Measurements from ENCODE around the gene C12orf56.
A peak's percentile ranks its signal among the peaks of the same experiment; 100 is the strongest.
"Not testable (repeated sequence)": the region's sequence is repeated elsewhere in the genome, so short reads cannot be mapped to it uniquely, and the experiment has no call there.

C12orf56 gene

DNA sequence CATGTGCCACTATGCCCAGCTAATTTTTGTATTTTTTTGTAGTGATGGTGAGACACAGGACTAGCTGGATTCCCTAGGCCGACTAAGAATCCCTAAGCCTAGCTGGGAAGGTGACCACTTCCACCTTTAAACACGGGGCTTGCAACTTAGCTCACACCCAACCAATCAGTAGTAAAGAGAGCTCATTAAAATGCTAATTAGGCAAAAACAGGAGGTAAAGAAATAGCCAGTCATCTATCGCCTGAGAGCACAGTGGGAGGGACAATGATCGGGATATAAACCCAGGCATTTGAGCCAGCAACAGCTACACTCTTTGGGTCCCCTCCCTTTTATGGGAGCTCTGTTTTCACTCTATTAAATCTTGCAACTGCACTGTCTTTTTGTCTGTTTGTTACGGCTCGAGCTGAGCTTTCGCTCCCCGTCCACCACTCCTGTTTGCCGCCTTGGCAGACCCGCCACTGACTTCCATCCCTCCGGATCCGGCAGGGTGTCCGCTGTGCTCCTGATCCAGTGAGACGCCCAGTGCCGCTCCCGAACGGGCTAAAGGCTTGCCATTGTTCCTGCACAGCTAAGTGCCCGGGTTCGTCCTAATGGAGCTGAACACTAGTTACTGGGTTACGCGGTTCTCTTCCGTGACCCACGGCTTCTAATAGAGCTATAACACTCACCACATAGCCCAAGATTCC is 70.9 kb downstream of the C12orf56 start:
- H2AFZ ChIP-seq (ENCODE audit: insufficient read depth, low read length, poor library complexity); H2AK5ac ChIP-seq (ENCODE audit: low read length); H3K4ac ChIP-seq (ENCODE audit: low read depth, low read length); H3K4me3 ChIP-seq (ENCODE audit: low read depth, low read length); H3K79me2 ChIP-seq (ENCODE audit: control insufficient read depth, insufficient read depth, low read length, poor library complexity); H2BK5ac ChIP-seq (ENCODE audit: low read depth, low read length, poor library complexity); H2BK12ac ChIP-seq (ENCODE audit: low read length); H3K79me1 ChIP-seq (ENCODE audit: low read length); H3K4me2 ChIP-seq (ENCODE audit: low read length); DNase-seq; H3K36me3 ChIP-seq (ENCODE audit: control insufficient read depth in 1 of 2, insufficient read depth in 2 of 2, low read length in 2 of 2); H3K14ac ChIP-seq (ENCODE audit: low read length); H2BK120ac ChIP-seq (ENCODE audit: insufficient read depth, low read length, poor library complexity); H3K4me1 ChIP-seq (ENCODE audit: control insufficient read depth in 1 of 2, insufficient read depth in 2 of 2, low read length in 2 of 2); H3K9ac ChIP-seq (ENCODE audit: low read length); H3K27me3 ChIP-seq (ENCODE audit: insufficient read depth, low read length); H3K27ac ChIP-seq (ENCODE audit: low read depth, low read length); H3K23ac ChIP-seq (ENCODE audit: low read length); H4K91ac ChIP-seq (ENCODE audit: low read depth, low read length); H4K8ac ChIP-seq (ENCODE audit: low read depth, low read length); H4K12ac ChIP-seq (ENCODE audit: low read depth, low read length); H3K18ac ChIP-seq (ENCODE audit: low read length); H3K9me3 ChIP-seq (ENCODE audit: insufficient read depth, low read depth, low read length): not testable (repeated sequence)
- no CpG with 5 or more reads among the region's 23 CpGs for WGBS (ENCODE audit: extremely low coverage, insufficient coverage, insufficient read length)

DNA sequence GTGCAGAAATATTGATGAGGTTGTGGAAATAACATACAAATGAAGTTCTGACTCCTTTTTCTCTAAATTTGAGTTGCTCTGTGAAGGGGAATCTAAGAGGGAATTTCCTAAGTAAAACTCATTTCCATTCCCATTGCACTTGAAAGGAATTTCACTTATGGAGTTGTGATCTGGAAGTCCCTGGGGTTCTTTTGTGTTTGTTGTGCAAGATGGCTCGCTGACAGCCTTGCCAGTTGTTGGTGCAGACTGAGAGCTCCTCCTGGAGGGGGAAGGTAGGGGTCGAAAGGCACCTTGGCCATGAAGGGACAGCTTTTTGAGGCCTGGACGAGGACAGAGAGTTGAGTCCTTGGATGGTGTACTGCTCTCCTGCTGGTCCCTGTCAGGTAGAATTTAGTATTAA is 72.0 kb downstream of the C12orf56 start:
- Histone ChIP-seq H3K79me2 (ENCODE audit: control insufficient read depth, insufficient read depth, low read length, poor library complexity) (no peaks in the 10 kb centered on the region), H3K79me1 (ENCODE audit: low read length) (no peaks in the 10 kb centered on the region), H3K4me3 (ENCODE audit: low read depth, low read length) (no peak overlapping the region), H3K9ac (ENCODE audit: low read length) (no peak overlapping the region), H3K4me2 (ENCODE audit: low read length) (no peak overlapping the region), H4K91ac (ENCODE audit: low read depth, low read length) (no peak overlapping the region), H3K4me1 (ENCODE audit: control insufficient read depth in 1 of 2, insufficient read depth in 2 of 2, low read length in 2 of 2) (no peaks in the 10 kb centered on the region), H3K18ac (ENCODE audit: low read length) (no peak overlapping the region), H3K27ac (ENCODE audit: low read depth, low read length) (no peak overlapping the region), H2BK12ac (ENCODE audit: low read length) (no peak overlapping the region), H3K36me3 (ENCODE audit: control insufficient read depth in 1 of 2, insufficient read depth in 2 of 2, low read length in 2 of 2) (no peaks in the 10 kb centered on the region), H3K14ac (ENCODE audit: low read length) (no peak overlapping the region), H3K27me3 (ENCODE audit: insufficient read depth, low read length) (no peaks in the 10 kb centered on the region), H2BK5ac (ENCODE audit: low read depth, low read length, poor library complexity) (no peak overlapping the region), H2AK5ac (ENCODE audit: low read length) (no peak overlapping the region), H4K8ac (ENCODE audit: low read depth, low read length) (no peak overlapping the region), H2BK120ac (ENCODE audit: insufficient read depth, low read length, poor library complexity) (no peak overlapping the region), H3K23ac (ENCODE audit: low read length) (no peak overlapping the region), H4K12ac (ENCODE audit: low read depth, low read length) (no peak overlapping the region), H3K4ac (ENCODE audit: low read depth, low read length) (no peak overlapping the region), H3K9me3 (ENCODE audit: insufficient read depth, low read depth, low read length) (no peaks in the 10 kb centered on the region), H2AFZ (ENCODE audit: insufficient read depth, low read length, poor library complexity) (no peak overlapping the region)
- WGBS (ENCODE audit: extremely low coverage, insufficient coverage, insufficient read length): no CpG with 5 or more reads among the region's 3 CpGs
- DNase-seq: peak; percentile 16 to 36

DNA sequence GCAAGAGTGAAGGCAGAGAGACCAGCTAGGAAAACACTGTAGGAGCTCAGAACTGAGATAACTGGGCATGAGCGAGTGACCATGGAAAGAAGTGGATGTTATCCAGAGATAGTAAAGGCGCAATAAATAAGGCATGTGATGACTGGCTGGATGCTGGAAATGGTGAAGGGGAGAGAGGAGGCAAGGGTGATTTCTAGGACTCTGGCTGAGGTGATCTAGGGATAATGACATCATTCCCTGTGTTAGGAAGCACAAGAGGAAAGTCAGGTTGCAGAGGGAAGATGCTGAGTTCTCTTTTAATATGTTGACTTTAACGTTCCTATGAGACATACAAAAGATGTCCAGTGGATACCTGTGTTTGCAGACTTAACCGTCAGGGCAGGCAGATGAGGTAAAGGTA is 78.7 kb downstream of the C12orf56 start:
- no peak overlapping the region for H3K4me3 ChIP-seq (ENCODE audit: low read depth, low read length)
- H3K27ac ChIP-seq (ENCODE audit: low read depth, low read length): no peak overlapping the region
- no peak overlapping the region for H3K9ac ChIP-seq (ENCODE audit: low read length)
- H3K14ac ChIP-seq (ENCODE audit: low read length): no peak overlapping the region
- H4K8ac ChIP-seq (ENCODE audit: low read depth, low read length): no peak overlapping the region
- no peak overlapping the region for H2BK120ac ChIP-seq (ENCODE audit: insufficient read depth, low read length, poor library complexity)
- H2BK5ac ChIP-seq (ENCODE audit: low read depth, low read length, poor library complexity): no peak overlapping the region
- H3K79me2 ChIP-seq (ENCODE audit: control insufficient read depth, insufficient read depth, low read length, poor library complexity): no peaks in the 10 kb centered on the region
- DNase-seq: no peak
- no peak overlapping the region for H2AK5ac ChIP-seq (ENCODE audit: low read length)
- no peak overlapping the region for H2AFZ ChIP-seq (ENCODE audit: insufficient read depth, low read length, poor library complexity)
- no peaks in the 10 kb centered on the region for H3K4me1 ChIP-seq (ENCODE audit: control insufficient read depth in 1 of 2, insufficient read depth in 2 of 2, low read length in 2 of 2)
- H4K12ac ChIP-seq (ENCODE audit: low read depth, low read length): no peak overlapping the region
- no peaks in the 10 kb centered on the region for H3K9me3 ChIP-seq (ENCODE audit: insufficient read depth, low read depth, low read length)
- no CpG with 5 or more reads among the region's 4 CpGs for WGBS (ENCODE audit: extremely low coverage, insufficient coverage, insufficient read length)
- no peaks in the 10 kb centered on the region for H3K79me1 ChIP-seq (ENCODE audit: low read length)
- H3K4ac ChIP-seq (ENCODE audit: low read depth, low read length): no peak overlapping the region
- H3K18ac ChIP-seq (ENCODE audit: low read length): no peak overlapping the region
- no peak overlapping the region for H3K23ac ChIP-seq (ENCODE audit: low read length)
- no peaks in the 10 kb centered on the region for H3K36me3 ChIP-seq (ENCODE audit: control insufficient read depth in 1 of 2, insufficient read depth in 2 of 2, low read length in 2 of 2)
- H4K91ac ChIP-seq (ENCODE audit: low read depth, low read length): no peak overlapping the region
- no peak overlapping the region for H2BK12ac ChIP-seq (ENCODE audit: low read length)
- H3K27me3 ChIP-seq (ENCODE audit: insufficient read depth, low read length): no peaks in the 10 kb centered on the region
- no peak overlapping the region for H3K4me2 ChIP-seq (ENCODE audit: low read length)

DNA sequence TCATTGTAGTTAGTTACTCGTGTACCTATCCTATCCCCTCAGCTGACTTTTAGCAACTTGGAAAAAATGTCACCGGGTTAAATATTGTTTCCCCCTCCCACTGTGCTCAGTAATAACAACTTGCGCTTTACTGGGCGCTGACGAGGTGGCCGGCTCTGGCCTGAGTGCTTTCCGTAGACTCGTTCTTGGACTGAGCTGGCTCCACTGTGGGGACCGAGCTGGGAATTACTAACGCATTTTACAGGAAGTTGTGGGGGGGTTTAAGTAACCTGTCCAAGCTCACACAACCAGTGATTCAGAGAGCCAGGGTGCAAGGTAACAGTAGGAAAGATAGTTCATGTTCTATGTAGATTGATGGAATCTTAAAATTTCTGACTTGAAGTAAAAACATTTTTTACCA is 86.0 kb downstream of the C12orf56 start:
- Histone ChIP-seq H3K79me2 (ENCODE audit: control insufficient read depth, insufficient read depth, low read length, poor library complexity) (no peaks in the 10 kb centered on the region), H3K4me1 (ENCODE audit: control insufficient read depth in 1 of 2, insufficient read depth in 2 of 2, low read length in 2 of 2) (no peaks in the 10 kb centered on the region), H3K4ac (ENCODE audit: low read depth, low read length) (no peak overlapping the region), H3K23ac (ENCODE audit: low read length) (no peak overlapping the region), H2BK12ac (ENCODE audit: low read length) (no peak overlapping the region), H3K4me2 (ENCODE audit: low read length) (no peak overlapping the region), H3K18ac (ENCODE audit: low read length) (no peak overlapping the region), H2BK120ac (ENCODE audit: insufficient read depth, low read length, poor library complexity) (no peak overlapping the region), H3K9ac (ENCODE audit: low read length) (no peak overlapping the region), H3K14ac (ENCODE audit: low read length) (no peak overlapping the region), H3K27ac (ENCODE audit: low read depth, low read length) (no peak overlapping the region), H4K91ac (ENCODE audit: low read depth, low read length) (no peak overlapping the region), H3K27me3 (ENCODE audit: insufficient read depth, low read length) (no peaks in the 10 kb centered on the region), H2AK5ac (ENCODE audit: low read length) (no peak overlapping the region), H4K12ac (ENCODE audit: low read depth, low read length) (no peak overlapping the region), H3K79me1 (ENCODE audit: low read length) (no peaks in the 10 kb centered on the region), H3K36me3 (ENCODE audit: control insufficient read depth in 1 of 2, insufficient read depth in 2 of 2, low read length in 2 of 2) (no peaks in the 10 kb centered on the region), H3K4me3 (ENCODE audit: low read depth, low read length) (no peak overlapping the region), H2BK5ac (ENCODE audit: low read depth, low read length, poor library complexity) (no peak overlapping the region), H4K8ac (ENCODE audit: low read depth, low read length) (no peak overlapping the region), H2AFZ (ENCODE audit: insufficient read depth, low read length, poor library complexity) (no peak overlapping the region), H3K9me3 (ENCODE audit: insufficient read depth, low read depth, low read length) (peaks cover 4% of the 10 kb centered on the region)
- DNase-seq: no peak
- WGBS (ENCODE audit: extremely low coverage, insufficient coverage, insufficient read length): no CpG with 5 or more reads among the region's 10 CpGs
